GM21515 (cell line): Measurements from ENCODE around the gene FCHO2.
"Not testable (repeated sequence)": the region's sequence is repeated elsewhere in the genome, so short reads cannot be mapped to it uniquely, and the experiment has no call there.

Experiments used
- ATAC-seq: cut with Tn5 transposase; IDR thresholded peaks from one replicate; pipeline ENCODE4 v1.9.1; 2021; ENCODE audit not compliant: unreplicated experiment

The FCHO2 gene

DNA sequence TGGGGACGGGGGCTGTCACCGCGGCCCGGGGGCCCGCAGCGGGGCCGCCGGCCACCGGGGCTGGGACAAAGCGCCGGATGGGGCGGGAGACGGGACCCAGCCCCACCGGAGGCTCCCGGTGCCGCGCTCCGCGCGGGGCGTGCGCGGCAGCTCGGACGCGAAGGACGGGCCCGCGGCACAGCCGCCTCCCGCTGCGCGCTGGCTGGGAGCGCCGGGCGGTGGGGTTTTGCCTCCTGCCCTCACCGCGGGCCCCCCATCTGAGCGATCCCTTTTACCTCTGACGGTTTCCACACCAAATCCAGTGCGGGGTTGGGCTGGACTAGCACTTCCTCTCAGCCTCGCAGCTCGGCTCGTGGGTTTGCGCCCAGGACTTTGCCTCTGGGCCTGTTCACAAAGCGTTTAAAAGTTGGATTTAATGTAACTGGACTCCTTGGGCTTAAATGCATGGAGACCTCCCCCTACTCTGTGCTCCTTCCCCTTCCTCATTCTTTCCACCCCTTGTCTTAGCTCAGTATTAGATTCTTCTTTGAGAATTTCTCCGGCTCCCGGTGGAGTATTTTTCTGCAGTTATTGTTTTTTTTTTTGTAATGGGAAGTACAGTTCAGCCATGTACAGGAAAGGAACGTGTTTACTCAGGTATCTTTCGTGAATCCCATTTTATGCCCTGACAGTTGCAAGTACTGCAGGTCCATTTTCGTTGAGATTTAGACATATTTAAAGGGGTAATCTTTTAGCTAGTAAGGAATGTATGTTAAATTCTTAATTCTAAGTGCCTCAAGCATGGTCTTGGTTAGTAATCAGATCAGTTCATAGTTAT lies 691 bp downstream of the FCHO2 start:
- peak; percentile 37 for ATAC-seq

DNA sequence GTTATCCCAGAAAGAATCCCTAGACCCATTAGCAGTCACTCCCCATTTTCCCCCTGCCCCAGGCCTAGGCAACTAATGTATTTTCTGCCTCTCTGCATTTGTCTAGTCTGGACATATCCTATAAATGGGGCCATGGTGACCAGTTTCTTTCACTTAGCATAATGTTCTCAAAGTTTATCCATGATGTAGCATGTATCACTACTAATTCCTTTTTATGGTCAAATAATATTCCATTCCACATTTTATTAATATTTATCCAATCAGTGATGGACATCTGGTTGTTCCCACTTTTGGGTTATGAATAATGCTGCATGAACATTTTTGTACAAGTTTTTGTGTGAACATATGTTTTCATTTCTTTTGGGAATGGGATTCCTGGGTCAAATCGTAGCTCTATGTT lies 1.5 kb downstream of the FCHO2 start:
- ATAC-seq: no peak

DNA sequence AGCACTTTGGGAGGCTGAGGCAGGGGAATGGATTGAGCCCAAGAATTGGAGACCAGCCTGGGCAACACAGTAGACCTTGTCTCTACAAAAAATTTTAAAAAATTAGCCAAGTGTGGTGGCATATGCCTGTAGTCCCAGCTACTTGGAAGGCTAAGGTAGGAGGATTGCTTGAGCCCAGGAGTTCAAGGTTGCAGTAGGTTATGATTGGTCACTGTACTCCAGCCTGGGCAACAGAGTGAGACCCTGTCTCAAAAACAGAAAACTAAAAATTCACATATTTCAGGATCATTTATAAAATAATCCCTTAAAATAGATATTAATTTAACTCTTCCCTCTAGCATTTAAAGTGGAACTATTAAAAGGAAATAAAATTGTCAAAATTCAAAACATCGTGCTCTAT lies 3.4 kb downstream of the FCHO2 start:
- no peak for ATAC-seq

DNA sequence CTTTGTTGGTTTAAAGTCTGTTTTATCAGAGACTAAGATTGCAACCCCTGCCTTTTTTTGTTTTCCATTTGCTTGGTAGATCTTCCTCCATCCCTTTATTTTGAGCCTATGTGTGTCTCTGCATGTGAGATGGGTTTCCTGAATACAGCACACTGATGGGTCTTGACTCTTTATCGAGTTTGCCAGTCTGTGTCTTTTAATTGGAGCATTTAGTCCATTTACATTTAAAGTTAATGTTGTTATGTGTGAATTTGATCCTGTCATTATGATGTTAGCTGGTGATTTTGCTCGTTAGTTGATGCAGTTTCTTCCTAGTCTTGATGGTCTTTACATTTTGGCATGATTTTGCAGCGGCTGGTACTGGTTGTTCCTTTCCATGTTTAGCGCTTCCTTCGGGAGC lies 18.6 kb downstream of the FCHO2 start:
- not testable (repeated sequence) for ATAC-seq

DNA sequence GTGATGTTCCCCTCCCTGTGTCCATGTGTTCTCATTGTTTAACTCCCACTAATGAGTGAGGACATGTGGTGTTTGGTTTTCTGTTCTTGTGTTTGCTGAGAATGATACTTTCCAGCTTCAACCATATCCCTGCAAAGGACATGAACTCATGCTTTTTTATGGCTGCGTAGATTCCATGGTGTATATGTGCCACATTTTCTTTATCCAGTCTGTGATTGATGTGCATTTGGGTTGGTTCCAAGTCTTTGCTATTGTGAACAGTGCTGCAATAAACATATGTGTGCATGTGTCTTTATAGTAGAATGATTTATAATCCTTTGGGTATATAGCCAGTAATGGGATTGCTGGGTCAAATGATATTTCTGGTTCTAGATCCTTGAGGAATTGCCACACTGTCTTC lies 21.0 kb downstream of the FCHO2 start:
- not testable (repeated sequence) for ATAC-seq

DNA sequence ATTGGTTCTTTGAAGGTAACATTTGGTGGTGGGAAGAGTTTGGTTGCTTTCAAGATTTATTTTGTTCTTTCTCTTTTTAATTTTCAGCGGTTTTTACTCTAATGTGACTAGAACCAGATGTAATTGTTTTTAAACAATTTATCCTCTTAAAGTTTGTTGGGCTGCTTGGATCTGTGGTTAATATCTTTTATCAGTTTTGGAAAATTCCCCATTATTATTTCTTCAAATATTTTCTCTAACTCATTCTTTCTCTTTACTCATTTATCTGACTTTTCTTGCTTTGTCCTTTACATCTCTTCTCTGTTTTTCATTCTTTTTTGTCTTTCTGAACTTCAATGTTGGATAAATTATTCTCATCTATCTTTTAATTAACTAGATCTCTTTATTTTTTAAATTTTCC lies 29.9 kb downstream of the FCHO2 start:
- ATAC-seq: no peak

DNA sequence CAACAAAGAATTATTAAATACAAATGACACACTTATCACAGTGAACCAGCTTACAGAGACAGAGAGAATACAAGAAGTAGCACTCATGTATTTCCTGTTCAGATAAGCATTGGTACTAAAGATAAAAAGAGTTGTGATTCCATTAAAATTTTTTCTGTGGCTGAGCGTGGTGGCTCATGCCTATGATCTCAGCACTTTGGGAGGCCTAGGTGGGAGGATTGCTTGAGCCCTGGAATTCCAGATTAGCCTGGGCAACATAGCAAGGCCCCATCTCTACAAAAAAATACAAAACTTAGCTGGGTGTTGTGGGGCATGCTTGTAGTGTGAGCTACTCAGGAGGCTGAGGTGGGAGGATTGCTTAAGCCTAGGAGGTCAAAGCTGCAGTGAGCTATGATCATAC lies 32.9 kb downstream of the FCHO2 start:
- no peak for ATAC-seq

DNA sequence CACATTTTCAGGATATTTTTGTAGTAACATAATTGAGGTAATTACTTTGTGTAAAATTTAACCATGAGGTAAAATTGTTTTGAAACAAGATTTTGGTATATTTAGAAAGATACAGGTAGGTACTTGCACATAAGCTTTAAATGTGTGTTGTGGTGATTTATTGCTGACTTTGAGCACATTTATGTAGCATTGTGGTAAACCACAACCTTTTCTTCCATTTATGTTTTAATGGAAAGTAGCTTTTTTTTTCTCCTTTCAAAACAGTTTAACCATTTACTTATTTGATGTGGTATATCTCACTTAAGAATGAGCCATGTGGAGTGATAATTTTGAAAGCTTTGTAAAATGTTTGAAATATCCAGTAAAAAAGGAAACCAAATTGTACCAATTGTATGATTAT lies 35.6 kb downstream of the FCHO2 start:
- ATAC-seq: no peak

DNA sequence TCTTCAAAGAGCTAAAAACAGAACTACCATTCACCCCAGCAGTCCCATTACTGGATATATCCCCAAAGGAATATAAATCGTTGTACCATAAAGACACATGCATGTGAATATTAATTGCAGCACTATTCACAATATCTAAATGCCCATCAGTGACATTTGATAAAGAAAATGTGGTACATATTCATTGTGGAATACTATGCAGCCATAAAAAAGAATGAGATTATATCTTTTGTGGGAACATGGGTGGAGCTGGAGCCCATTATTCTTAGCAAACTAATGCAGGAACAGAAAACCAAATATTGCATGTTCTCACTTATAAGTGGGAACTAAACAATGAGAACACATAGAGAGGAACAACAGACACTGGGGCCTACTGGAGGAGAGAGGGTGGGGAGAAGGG lies 38.7 kb downstream of the FCHO2 start:
- ATAC-seq: no peak

DNA sequence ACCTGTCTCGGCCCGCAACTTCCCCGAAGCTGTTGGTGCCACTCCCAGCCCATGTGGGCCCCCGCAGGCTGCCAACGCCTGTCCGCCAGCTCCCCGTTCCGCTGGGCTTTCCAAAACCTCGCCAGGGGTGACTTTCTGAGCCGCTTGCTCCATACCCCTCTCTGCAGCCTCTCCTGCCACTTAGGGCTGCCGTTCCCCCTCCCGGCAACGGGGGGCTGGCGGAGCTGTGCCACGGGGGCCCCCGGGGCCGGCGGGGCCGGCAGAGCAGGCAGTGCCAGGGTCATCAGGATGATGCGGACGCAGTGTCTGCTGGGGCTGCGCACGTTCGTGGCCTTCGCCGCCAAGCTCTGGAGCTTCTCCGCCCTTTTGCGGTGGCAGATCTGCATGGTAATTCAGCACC lies 40.8 kb downstream of the FCHO2 start:
- no peak for ATAC-seq

DNA sequence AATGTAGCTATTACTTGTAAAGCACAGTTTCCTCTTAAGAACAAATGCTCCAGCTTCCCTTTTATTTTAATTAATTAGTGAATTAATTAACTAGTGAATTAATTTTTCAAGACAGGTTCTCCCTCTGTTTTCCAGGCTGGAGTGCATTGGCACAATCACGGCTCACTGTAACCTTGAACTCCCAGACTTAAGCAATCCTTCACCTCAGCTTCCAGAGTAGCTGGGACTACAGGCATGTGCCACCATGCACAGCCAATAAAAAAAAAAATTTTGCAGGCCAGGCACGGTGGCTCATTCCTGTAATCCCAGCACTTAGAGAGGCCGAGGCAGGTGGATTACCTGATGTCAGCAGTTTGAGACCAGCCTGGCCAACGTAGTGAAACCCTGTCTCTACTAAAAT lies 44.1 kb downstream of the FCHO2 start:
- ATAC-seq: no peak

DNA sequence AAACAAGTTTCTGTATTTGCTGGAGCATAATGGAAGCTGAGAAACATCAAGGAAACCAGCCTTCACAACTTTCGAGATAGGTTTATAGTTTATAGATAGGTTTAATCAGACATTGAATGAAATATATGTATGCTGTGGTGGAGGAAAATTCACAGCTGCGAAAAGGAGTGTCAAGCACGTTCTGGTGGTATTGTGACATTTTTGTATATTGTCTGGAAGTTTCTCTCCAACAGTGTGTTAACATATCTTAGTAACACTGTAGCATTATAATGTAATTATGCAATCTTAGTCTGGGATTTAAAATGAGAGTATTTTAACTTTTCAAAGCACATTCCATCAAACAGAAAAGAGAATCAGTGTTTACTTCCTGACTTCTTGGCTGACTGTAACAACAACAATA lies 50.0 kb downstream of the FCHO2 start:
- ATAC-seq: no peak

DNA sequence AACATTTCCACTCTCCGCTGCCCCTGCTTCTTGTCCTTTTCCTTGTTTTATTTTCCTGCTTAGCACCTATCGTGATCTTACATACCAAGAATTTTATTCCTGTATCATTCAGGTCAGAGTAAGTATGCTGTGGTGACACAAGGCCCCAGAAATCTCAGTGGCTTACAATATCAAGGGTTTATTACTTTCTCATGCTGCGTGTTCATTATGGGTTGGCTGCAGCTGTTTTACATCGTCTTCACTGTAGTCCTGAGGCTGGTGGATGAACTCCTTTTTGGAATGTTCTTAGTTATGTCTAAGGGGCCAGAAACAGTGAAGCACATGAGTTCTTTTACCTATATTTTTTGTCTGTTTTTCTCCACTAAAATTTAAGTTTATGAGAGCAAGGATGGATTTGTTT lies 51.2 kb downstream of the FCHO2 start:
- no peak for ATAC-seq

DNA sequence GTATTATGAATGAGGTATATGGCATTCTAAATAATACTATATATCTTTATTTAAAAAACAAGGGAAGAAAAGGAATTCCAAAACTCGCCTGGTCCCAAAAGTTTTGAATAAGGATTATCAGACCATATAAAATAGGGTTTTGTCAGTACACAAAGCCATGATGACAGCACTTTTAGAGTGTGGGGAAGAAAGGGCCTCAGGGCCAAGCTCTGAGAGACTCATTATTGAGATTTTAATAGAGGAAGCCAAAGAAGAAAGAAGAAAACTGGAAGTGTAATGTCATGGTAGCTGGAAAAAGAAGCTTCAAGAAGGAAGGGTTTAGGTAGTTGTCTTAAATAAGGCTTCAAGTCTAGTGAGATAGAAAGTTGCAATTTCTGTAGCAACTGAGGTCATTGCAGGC lies 53.0 kb downstream of the FCHO2 start:
- no peak for ATAC-seq

DNA sequence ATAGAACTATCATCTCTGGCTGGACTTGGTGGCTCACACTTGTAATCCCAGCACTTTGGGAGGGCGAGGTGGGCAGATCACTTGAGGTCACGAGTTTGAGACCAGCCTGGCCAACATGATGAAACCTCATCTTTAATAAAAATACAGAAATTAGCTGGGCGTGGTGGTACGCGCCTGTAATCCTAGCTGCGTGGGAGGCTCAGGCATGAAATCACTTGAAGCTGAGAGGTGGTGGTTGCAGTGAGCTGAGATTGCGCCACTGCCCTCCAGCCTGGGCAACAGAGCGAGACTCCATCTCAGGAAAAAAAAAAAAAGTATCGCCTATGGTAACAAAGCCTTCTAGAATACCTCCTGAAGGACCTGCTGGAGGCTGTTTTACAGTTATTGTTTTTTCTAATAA lies 55.8 kb downstream of the FCHO2 start:
- not testable (repeated sequence) for ATAC-seq

DNA sequence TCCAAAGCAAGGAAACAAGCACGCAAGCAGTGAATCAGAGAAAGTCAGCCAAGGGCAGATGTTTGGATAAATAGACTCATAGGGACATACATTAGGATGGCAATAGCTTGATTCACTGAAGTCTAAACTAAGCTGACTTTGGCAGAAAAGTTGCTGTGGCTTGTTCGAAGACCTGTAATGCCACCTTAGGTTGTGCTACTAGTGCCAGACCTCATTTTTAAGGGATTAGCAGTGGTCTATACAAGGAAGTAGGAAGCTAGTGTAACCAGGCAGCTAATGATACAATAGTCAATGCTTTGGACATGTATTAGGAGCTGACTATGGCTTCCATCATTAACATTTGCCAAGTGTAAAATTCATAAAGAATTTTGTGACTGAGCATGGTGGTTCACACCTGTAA lies 63.1 kb downstream of the FCHO2 start:
- ATAC-seq: no peak

DNA sequence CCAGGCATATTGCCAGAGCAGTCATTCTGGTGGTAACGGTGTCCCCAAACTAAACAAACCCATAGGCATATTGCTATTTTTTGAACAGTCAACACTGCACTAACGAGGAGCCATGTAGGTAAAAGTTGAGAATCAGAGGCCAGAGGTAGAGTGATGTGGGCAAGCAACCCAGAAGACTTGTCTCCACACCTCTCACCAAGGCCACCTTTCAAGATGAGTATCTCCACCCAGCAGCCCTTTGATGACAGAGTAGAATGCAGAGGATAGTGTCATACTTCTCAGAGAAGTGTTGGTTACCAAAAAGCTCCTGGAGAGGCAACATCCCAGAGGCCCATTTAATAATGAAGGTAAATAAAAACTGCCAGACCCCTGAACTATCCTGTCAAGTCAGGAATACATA lies 63.9 kb downstream of the FCHO2 start:
- ATAC-seq: no peak

DNA sequence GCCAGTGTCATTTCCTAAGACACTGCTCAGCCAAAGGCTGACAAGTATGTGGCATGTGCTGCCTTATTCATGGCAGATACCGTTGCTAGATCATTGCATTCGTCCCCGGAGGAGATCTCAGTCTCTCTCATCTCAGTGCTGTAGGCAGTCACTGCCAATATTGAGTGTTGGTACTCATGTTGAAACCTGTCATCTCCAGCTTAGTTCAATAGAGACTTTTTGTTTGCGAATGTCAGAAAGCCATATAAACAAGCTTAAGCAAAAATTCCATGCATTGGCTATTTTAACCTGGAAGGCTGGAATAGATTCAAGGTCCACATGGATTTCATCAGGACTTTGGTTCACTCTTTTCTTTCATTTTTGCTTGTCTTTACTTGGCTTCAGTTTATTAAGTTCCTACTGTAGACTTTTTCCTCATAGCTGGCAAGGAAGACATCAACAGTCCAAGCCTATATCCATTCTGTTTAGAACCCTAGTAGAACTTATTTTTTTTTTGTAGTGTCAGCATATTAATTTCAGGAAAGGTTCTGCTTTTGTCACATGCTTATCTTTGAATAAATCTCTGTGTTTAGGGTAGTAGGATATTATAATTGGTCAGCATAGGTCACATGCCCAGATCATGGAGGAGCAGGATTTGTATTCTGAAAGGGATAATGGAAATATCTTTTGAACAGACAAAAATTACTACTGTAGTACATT lies 66.8 kb downstream of the FCHO2 start:
- ATAC-seq: no peak

DNA sequence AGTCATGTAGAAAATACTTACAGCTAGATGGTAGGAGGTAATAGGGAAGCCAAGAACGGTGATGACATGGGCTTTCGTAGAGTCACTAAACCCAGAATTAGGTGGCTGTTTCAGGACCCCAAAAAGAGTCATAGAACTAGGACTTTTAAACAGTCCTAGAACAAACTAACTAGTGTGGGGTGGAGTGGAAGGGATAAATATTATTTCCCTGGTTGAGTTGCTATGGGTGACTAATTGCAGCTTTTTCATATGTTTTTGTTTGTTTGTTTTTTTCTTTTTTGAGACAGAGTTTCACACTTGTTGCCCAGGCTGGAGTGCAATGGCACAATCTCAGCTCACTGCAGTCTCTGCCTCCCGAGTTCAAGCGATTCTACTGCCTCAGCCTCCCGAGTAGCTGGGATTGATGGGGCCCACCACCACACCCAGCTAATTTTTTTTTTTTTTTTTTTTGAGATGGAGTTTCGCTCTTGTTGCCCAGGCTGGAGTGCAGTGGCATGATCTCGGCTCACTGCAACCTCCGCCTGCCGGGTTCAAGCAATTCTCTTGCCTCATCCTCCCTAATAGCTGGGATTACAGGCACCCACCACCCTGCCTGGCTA lies 69.2 kb downstream of the FCHO2 start:
- ATAC-seq: not testable (repeated sequence)

DNA sequence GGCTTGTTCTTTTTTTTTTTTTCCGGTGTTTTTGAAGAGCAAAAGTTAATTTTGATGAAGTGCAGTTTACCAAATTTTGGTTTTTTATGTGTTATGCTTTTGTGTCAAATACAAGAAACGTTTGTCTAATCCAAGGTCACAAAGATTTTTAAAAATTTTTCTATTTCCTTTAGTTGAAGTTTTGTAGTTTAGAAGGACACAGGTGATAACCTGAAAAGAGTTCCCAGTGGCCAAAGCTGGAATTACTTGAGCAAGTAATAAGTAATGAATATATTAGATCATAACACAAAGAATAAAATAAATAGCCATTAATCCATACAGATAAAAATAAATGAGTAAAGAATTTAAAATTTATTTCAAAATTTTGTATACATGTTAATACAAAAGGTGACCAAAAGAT lies 71.5 kb downstream of the FCHO2 start:
- ATAC-seq: no peak

DNA sequence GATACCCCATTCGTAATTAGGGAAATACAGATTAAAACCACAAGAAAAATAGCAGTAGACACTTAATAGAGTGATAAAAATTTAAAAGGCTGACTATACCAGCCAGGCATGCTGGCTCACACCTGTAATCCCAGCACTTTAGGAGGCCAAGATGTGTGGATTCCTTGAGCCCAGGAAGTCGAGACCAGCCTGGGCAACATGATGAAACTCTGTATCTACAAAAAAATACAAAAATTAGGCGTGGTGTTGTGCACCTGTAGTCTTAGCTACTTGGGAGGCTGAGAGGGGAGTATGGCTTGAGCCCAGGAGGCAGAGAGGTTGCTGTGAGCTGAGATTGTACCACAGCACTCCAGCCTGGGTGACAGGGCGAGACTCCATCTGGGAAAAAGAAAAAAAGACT lies 72.0 kb downstream of the FCHO2 start:
- ATAC-seq: no peak

DNA sequence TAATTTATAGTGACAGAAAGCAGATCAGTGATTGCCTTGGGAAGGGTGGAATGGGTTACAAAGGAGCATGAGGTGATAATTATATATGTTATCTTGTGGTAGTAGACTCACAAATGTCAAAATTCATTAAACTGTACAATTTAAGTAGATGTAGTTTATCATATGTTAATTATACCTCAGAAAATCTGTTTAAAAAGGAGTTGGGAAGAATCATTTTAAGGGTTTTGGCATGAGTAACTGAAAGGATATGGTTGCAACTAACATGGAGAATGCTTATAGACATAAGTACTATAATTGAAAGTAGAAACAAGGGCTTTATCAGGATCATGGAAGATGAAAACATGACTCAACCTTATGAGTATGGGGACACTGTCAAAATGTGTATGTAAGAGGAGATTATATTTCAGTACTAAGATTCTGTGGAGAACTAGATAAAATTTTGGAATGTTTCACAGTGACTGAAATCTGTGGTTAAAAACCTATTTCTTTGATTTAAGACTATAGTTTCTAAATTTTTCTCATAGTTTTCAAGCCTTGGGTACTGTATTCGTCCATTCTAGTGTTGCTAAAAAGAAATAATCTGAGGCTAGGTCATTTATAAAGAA lies 73.3 kb downstream of the FCHO2 start:
- ATAC-seq: no peak
